CD8-positive, alpha-beta memory T cell (primary cell): ENCODE results near the gene BCL2L13. TPM values are rescaled to one million over a fixed set of nuclear protein-coding genes. Genes with fewer than 3 reads are reported as not detected.

Experiments used
- CTCF ChIA-PET: fragments of 350-600 bp; sonication (Branson Sonifier 250); formaldehyde crosslinking; loops from one replicate; lab custom pipeline; 2021; ENCODE audit warnings: antibody characterized with exemption; lab: Charles Lee
- POLR2A ChIA-PET: fragments of 350-600 bp; sonication (Branson Sonifier 250); formaldehyde crosslinking; loops from one replicate; lab custom pipeline; 2021; ENCODE audit warnings: antibody characterized with exemption; lab: Charles Lee
- DNase-seq, 5 donors: peaks; one replicate each; pipeline versions ENCODE4 v3.0.0 to v3.0.0-alpha.2; 2020 to 2022; ENCODE audit warnings: mixed read lengths in 1 of 5
- H3K27ac ChIP-seq: one replicate; pipeline ENCODE4 v1.7.0; 2013; ENCODE audit warnings: low read depth, mild to moderate bottlenecking, low read length, moderate library complexity
- H3K27me3 ChIP-seq: 2 replicates; pipeline ENCODE4 v1.7.0; 2013; ENCODE audit warnings: low read length, mild to moderate bottlenecking; ENCODE audit not compliant: insufficient read depth, poor library complexity, severe bottlenecking
- H3K36me3 ChIP-seq: 2 replicates; pipeline ENCODE4 v1.7.0; 2013; ENCODE audit warnings: mild to moderate bottlenecking, low read length, moderate library complexity; ENCODE audit not compliant: insufficient read depth
- H3K4me1 ChIP-seq: 2 replicates; pipeline ENCODE4 v1.7.0; 2013; ENCODE audit warnings: mild to moderate bottlenecking, low read length, moderate library complexity; ENCODE audit not compliant: insufficient read depth
- H3K4me3 ChIP-seq: 2 replicates; pipeline ENCODE4 v1.7.0; 2013; ENCODE audit warnings: mild to moderate bottlenecking, low read length
- H3K9me3 ChIP-seq: 2 replicates; pipeline ENCODE4 v1.7.0; 2013; ENCODE audit warnings: mild to moderate bottlenecking, low read length
- H3K27ac Mint-ChIP-seq, 8 donors: one replicate each; pipeline ENCODE4 v1.8.0; 2020 to 2021; ENCODE audit warnings: mixed read lengths in 8 of 8, mild to moderate bottlenecking in 6 of 8, inconsistent platforms in 3 of 8, moderate library complexity in 3 of 8
- H3K27me3 Mint-ChIP-seq, 2 donors: one replicate each; pipeline ENCODE4 v1.8.0; 2020 to 2021; ENCODE audit warnings: mixed read lengths in 2 of 2, mild to moderate bottlenecking in 1 of 2, moderate library complexity in 1 of 2
- H3K36me3 Mint-ChIP-seq, 3 donors: one replicate each; pipeline ENCODE4 v1.8.0; 2020 to 2021; ENCODE audit warnings: mixed read lengths in 3 of 3, inconsistent platforms in 1 of 3, mild to moderate bottlenecking in 1 of 3
- H3K4me1 Mint-ChIP-seq, 3 donors: one replicate each; pipeline ENCODE4 v1.8.0; 2020 to 2021; ENCODE audit warnings: mixed read lengths in 3 of 3, inconsistent platforms in 1 of 3, mild to moderate bottlenecking in 1 of 3
- H3K4me3 Mint-ChIP-seq, 7 donors: one replicate each; pipeline ENCODE4 v1.8.0; 2020 to 2021; ENCODE audit warnings: mixed read lengths in 7 of 7, mild to moderate bottlenecking in 6 of 7, moderate library complexity in 4 of 7, inconsistent platforms in 2 of 7
- H3K9me3 Mint-ChIP-seq, 5 donors: one replicate each; pipeline ENCODE4 v1.8.0; 2020 to 2022; ENCODE audit warnings: mixed read lengths in 5 of 5, mild to moderate bottlenecking in 3 of 5, moderate library complexity in 2 of 5, inconsistent platforms in 1 of 5
- polyA plus RNA-seq: library from polyadenylated mRNA; unstranded; fragments of 300-500 nt; fragmentation: Illumina TruSeq; gene quantifications from one replicate; pipeline ENCODE4 v1.2.3, GENCODE V29; 2021
- total RNA-seq, 2 experiments: library from RNA; stranded (reverse); gene quantifications; one replicate each; pipeline ENCODE4 v1.2.3, GENCODE V29; 2021

Gene BCL2L13
- total and polyA plus RNA-seq, 3 experiments from 2014 or later = 39.8 to 41.1 (median 40.1) TPM

DNA sequence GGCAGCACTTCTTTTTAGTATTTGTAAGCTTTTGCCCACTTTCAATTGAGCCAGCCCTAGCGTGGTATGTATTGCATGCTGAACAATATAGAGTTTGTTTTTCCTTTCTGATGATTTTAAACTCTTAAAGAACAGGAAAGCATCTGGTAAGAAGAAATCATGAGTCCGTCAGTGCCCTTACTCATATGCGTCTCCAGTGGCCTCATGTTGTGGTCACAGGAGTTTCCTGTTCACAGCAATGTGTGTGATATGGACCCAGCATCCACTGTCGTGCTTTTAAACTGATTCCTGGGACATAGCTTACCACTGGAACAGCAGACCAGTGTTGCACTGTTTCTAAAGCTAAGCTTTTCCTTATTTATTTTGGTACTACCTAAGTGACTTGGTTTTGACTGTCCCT is 95.6 kb downstream of the BCL2L13 start:
- H3K36me3 ChIP-seq = peaks cover 35% of the 10 kb centered on the region
- peaks cover 10 to 17% (median 15%) of the 10 kb centered on the region in 3 donors for H3K4me1 Mint-ChIP-seq
- peaks cover 8% of the 10 kb centered on the region for H3K4me1 ChIP-seq
- H3K4me3 Mint-ChIP-seq = no peak overlapping the region
- ChIA-PET CTCF (interaction anchor here (1.1 to 1.3 kb wide), 3 partner anchors 51 to 62 kb away, joined by 3 read pairs; no protein-coding TSS in a partner anchor), POLR2A (no interaction called here)
- no peaks in the 10 kb centered on the region for H3K27me3 Mint-ChIP-seq
- H3K27ac Mint-ChIP-seq = peak overlapping the region in 7 of 8 donors; percentile 19 to 72 (median 60)
- no peak overlapping the region for H3K27ac ChIP-seq
- no peak for DNase-seq
- H3K36me3 Mint-ChIP-seq = peaks cover 0 to 89% (median 10%) of the 10 kb centered on the region in 3 donors
- no peak overlapping the region for H3K4me3 ChIP-seq
- no peaks in the 10 kb centered on the region for H3K9me3 ChIP-seq
- H3K27me3 ChIP-seq = no peaks in the 10 kb centered on the region
- H3K9me3 Mint-ChIP-seq = no peaks in the 10 kb centered on the region

DNA sequence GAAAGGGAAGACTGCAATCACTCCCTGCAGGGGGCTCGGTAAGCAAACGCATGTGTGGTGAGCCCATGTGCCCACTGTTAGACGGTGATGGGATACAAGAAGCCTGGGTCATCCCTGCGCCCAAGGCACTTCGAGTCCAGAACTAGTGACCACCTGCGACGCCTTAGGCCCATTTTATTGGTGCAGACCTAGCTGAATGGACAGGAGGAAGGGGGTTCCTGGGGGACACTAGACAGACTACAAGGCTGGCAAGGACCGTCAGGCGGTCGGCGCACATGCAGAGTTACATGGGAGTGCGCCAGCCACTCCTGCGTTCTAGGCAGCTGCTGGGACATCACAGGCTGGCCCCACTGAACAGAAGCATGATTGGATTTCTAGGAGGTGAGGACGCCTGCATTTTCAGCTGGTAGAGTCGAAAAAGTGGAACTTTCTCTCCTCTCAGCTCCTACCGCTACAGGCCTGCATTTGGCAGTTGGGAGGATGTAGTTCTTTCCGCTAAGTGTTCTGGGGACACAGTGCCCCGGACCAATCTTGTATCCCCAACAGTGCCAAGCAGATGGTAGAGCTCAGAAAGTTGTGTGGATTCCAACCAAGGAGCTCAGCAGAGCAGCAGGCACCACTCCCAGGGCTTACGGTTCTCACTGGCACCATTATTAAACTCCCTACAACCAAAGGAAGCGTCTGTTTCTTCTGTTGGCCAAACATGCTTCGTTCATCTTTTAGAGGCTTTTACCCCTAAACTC is 100.0 kb downstream of the BCL2L13 start:
- H3K36me3 Mint-ChIP-seq = peaks cover 0 to 78% (median 2%) of the 10 kb centered on the region in 3 donors
- peaks cover 13 to 23% (median 17%) of the 10 kb centered on the region in 3 donors for H3K4me1 Mint-ChIP-seq
- Histone ChIP-seq H3K9me3 (no peaks in the 10 kb centered on the region), H3K4me1 (peaks cover 8% of the 10 kb centered on the region), H3K4me3 (no peak overlapping the region), H3K36me3 (peaks cover 34% of the 10 kb centered on the region), H3K27me3 (no peaks in the 10 kb centered on the region), H3K27ac (no peak overlapping the region)
- no peak overlapping the region for H3K4me3 Mint-ChIP-seq
- no peaks in the 10 kb centered on the region for H3K27me3 Mint-ChIP-seq
- POLR2A ChIA-PET = no interaction called here
- no peaks in the 10 kb centered on the region for H3K9me3 Mint-ChIP-seq
- DNase-seq = no peak
- peak overlapping the region in 1 of 8 donors; percentile 68 for H3K27ac Mint-ChIP-seq
- CTCF ChIA-PET = interaction anchor here (8.2 kb wide), 1 partner anchor 47 kb away, joined by 110 read pairs; no protein-coding TSS in a partner anchor

DNA sequence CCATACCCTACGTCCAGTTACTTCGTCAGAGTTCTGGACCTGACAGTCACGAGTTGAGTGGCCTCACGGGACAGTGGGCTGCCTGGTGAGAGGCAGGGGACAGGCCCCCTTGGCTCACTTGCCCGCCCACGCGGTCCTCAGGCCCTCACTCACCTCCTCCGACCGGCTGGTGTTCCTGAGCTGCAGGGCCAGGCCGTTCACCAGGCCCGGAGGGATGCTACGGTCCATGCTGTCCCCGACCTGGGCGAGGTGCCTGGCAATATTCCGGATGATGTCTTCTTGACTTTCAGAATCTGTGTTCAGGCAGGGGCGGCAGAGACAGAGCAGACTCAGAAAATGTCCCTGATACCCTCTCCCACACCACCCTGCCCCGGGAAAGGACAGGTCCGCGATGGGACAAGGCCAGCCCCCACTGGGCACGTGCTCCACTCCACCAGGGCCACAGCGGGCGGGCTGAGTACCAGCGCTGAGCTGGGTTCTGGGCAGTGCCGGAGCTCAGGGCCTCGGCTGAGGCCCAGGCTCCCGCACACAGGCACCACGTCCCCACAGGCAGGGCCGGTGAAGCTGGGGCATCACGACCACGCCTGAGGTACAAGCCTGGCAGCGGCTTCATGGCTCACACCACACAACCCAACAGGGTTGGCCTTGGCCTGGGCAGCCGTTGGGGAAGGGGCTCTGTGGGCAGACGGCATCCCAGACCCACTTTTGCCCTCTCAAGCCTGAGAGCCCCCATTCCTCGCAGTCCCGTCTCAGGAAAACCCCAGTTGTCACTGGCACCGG is 100.8 kb downstream of the BCL2L13 start:
- no peak overlapping the region for H3K4me3 Mint-ChIP-seq
- H3K27me3 ChIP-seq = no peaks in the 10 kb centered on the region
- no peak for DNase-seq
- no peak overlapping the region for H3K4me3 ChIP-seq
- no peaks in the 10 kb centered on the region for H3K27me3 Mint-ChIP-seq
- no peak overlapping the region for H3K27ac ChIP-seq
- peaks cover 28% of the 10 kb centered on the region for H3K36me3 ChIP-seq
- ChIA-PET CTCF (interaction anchor here (8.2 kb wide), 1 partner anchor 46 kb away, joined by 110 read pairs; no protein-coding TSS in a partner anchor), POLR2A (no interaction called here)
- H3K27ac Mint-ChIP-seq = peak overlapping the region in 3 of 8 donors; percentile 23 to 54 (median 38)
- H3K4me1 ChIP-seq = peaks cover 2% of the 10 kb centered on the region
- H3K4me1 Mint-ChIP-seq = peaks cover 8 to 15% (median 9%) of the 10 kb centered on the region in 3 donors
- H3K36me3 Mint-ChIP-seq = peaks cover 0 to 74% (median 2%) of the 10 kb centered on the region in 3 donors
- no peaks in the 10 kb centered on the region for H3K9me3 ChIP-seq
- H3K9me3 Mint-ChIP-seq = no peaks in the 10 kb centered on the region

DNA sequence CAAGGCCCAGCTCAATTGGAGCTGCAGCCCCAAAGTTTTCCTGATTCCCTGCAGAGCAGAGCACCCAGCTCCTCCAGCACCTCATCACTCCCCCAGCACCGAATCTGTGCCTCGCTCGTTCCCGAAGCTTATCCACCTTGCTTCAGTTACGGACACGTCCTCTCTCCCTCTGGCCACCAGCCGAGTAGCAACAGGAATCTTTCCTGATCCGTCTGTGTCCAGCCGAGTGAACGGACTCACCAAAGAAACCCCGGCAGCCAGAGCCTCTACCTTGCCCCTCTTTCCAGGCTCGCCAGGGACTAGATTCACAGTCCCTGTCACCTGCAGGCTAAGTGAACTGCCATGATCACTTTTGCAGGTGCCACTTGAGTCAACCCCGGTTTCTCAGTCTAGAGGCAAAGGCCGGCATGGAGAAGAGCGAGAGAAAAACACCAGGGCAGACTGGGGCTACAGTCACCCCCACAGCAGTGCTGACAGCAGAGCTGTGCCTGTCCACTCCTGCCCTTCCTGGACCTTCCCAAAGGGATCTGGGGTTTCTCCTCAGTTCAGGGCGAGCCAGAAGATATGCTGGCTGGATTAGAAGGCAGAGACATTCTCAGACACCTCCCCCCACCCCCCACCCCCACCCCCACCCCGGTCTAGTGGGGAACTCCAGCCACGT is 103.4 kb downstream of the BCL2L13 start:
- no peaks in the 10 kb centered on the region for H3K27me3 ChIP-seq
- H3K9me3 ChIP-seq = no peaks in the 10 kb centered on the region
- no peaks in the 10 kb centered on the region for H3K9me3 Mint-ChIP-seq
- peak overlapping the region in 4 of 8 donors; percentile 26 to 55 (median 49) for H3K27ac Mint-ChIP-seq
- peaks cover 7 to 16% (median 12%) of the 10 kb centered on the region in 3 donors for H3K4me1 Mint-ChIP-seq
- no peak overlapping the region for H3K27ac ChIP-seq
- POLR2A ChIA-PET = interaction anchor here (1.0 to 1.3 kb wide), 2 partner anchors 35 to 43 kb away, joined by 4 read pairs; no protein-coding TSS in a partner anchor
- peak overlapping the region in 1 of 7 donors; percentile 40 for H3K4me3 Mint-ChIP-seq
- no peak overlapping the region for H3K4me3 ChIP-seq
- H3K27me3 Mint-ChIP-seq = no peaks in the 10 kb centered on the region
- peaks cover 18% of the 10 kb centered on the region for H3K36me3 ChIP-seq
- H3K36me3 Mint-ChIP-seq = peaks cover 0 to 62% (median 2%) of the 10 kb centered on the region in 3 donors
- CTCF ChIA-PET = interaction anchor here (0.6 to 8.2 kb wide), 14 partner anchors 11 to 338 kb away, joined by 3 to 110 read pairs (median 5); partner anchors contain the start of gene BID
- H3K4me1 ChIP-seq = no peaks in the 10 kb centered on the region
- no peak for DNase-seq

DNA sequence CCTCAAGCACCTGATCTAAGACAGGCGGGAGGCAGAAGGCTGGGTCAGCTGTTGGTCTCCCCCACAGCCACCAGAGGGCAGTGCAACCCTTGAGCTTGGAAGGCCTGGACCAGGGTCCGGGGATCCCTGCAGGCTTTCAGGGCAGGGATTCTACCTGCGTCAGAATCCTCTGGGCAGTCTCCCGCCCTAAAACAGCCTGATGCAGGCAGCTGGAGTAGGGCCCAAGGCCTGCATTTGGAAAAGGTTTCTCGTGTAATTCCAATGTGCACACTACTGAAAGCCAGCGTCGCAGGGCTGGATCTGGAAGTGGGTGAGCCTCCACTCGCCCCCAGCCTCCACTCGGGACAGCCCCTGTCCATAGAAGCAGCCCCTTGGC is 104.0 kb downstream of the BCL2L13 start:
- no peaks in the 10 kb centered on the region for H3K27me3 ChIP-seq
- H3K4me3 Mint-ChIP-seq = no peak overlapping the region
- DNase-seq = peak; percentile 44 to 75 (median 51)
- no peaks in the 10 kb centered on the region for H3K4me1 ChIP-seq
- no peaks in the 10 kb centered on the region for H3K9me3 ChIP-seq
- peaks cover 0 to 59% (median 2%) of the 10 kb centered on the region in 3 donors for H3K36me3 Mint-ChIP-seq
- CTCF ChIA-PET = interaction anchor here (0.6 to 8.2 kb wide), 14 partner anchors 10 to 337 kb away, joined by 3 to 110 read pairs (median 6); partner anchors contain the start of gene BID
- POLR2A ChIA-PET = interaction anchor here (1.3 kb wide), 1 partner anchor 42 kb away, joined by 4 read pairs; no protein-coding TSS in a partner anchor
- H3K4me1 Mint-ChIP-seq = peaks cover 7 to 16% (median 12%) of the 10 kb centered on the region in 3 donors
- no peak overlapping the region for H3K4me3 ChIP-seq
- peak overlapping the region in 4 of 8 donors; percentile 4 to 80 (median 26) for H3K27ac Mint-ChIP-seq
- H3K9me3 Mint-ChIP-seq = no peaks in the 10 kb centered on the region
- H3K36me3 ChIP-seq = peaks cover 16% of the 10 kb centered on the region
- H3K27me3 Mint-ChIP-seq = no peaks in the 10 kb centered on the region
- no peak overlapping the region for H3K27ac ChIP-seq

DNA sequence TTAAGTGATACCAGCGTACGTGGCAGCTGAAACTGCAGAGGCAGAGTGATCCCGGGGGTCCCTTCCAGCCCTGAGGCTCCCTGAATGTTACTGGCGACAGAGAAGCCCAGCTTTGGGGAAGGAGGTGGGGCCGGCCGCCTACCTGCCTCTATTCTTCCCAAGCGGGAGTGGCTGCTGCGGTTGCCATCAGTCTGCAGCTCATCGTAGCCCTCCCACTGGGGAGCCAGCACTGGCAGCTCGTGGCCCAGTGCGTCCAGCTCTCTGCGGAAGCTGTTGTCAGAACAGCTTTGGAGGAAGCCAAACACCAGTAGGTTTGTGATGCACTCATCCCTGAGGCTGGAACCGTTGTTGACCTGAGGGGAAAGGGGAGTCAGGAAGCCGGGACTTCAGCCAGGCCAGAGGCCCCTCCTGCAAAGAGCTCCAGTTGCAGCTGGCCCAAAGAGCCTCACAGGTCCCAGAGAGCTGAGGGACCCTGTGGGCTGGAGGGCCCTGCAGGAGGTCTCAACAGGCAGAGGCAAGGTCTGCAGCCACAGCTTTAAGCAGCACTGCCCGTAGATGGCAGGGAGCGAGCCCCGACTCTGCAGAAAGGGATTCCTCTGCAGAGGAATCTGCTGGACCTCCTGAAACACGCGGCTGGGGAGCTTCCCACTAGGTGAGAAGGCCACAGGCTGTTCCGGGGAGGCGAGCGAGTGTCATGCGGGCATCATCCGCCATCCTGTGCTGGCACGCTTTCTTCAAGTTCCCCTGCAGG is 105.3 kb downstream of the BCL2L13 start:
- peaks cover 3% of the 10 kb centered on the region for H3K36me3 ChIP-seq
- Mint-ChIP-seq H3K27ac (peak overlapping the region in 1 of 8 donors; percentile 55), H3K9me3 (no peaks in the 10 kb centered on the region), H3K27me3 (no peaks in the 10 kb centered on the region), H3K4me3 (no peak overlapping the region), H3K36me3 (peaks cover 0 to 47% (median 2%) of the 10 kb centered on the region in 3 donors), H3K4me1 (peaks cover 7 to 16% (median 12%) of the 10 kb centered on the region in 3 donors)
- H3K4me3 ChIP-seq = no peak overlapping the region
- H3K9me3 ChIP-seq = no peaks in the 10 kb centered on the region
- no peaks in the 10 kb centered on the region for H3K4me1 ChIP-seq
- POLR2A ChIA-PET = no interaction called here
- CTCF ChIA-PET = interaction anchor here (1.1 to 8.2 kb wide), 10 partner anchors 8 to 332 kb away, joined by 3 to 110 read pairs (median 8); no protein-coding TSS in a partner anchor
- no peaks in the 10 kb centered on the region for H3K27me3 ChIP-seq
- no peak for DNase-seq
- no peak overlapping the region for H3K27ac ChIP-seq

DNA sequence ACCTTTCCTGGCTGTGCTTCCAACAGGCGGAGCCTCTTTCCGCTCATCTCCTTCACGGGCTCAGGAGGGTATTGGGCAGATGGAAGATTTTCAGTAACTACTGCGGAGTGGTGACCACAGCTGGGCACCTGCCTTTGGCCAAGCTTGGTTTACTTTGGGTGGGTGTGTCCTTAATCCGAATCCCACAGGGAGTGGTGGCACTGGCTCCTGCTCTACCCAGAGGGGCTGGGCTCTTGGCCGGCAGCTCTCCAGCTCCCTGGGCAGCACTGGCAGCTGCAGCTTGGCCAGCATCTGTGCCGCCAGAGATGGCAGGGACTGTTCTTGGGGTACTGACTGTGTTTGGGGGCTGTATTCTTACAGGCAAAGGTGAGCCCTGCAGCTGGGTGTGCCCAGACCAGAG is 105.9 kb downstream of the BCL2L13 start:
- H3K36me3 Mint-ChIP-seq = peaks cover 0 to 43% (median 2%) of the 10 kb centered on the region in 3 donors
- no peak overlapping the region for H3K4me3 Mint-ChIP-seq
- Histone ChIP-seq H3K27ac (no peak overlapping the region), H3K4me3 (no peak overlapping the region), H3K27me3 (no peaks in the 10 kb centered on the region), H3K4me1 (no peaks in the 10 kb centered on the region), H3K36me3 (no peaks in the 10 kb centered on the region), H3K9me3 (no peaks in the 10 kb centered on the region)
- ChIA-PET POLR2A (no interaction called here), CTCF (interaction anchor here (1.3 to 8.2 kb wide), 7 partner anchors 9 to 331 kb away, joined by 3 to 110 read pairs (median 13); no protein-coding TSS in a partner anchor)
- H3K27me3 Mint-ChIP-seq = no peaks in the 10 kb centered on the region
- DNase-seq = no peak
- H3K4me1 Mint-ChIP-seq = peaks cover 7 to 16% (median 12%) of the 10 kb centered on the region in 3 donors
- no peaks in the 10 kb centered on the region for H3K9me3 Mint-ChIP-seq
- H3K27ac Mint-ChIP-seq = peak overlapping the region in 7 of 8 donors; percentile 13 to 82 (median 67)
